Airway epithelial cell (primary cell): ENCODE data around the gene TRPM4. TPM values are rescaled to one million over a fixed set of nuclear protein-coding genes. Genes with fewer than 3 reads are reported as not detected.

Experiments
- total RNA-seq: library from RNA; depleted of rRNA; stranded (reverse); fragments of >200 nt; gene quantifications from 2 replicates; pipeline ENCODE4 v1.2.3, GENCODE V29; 2015

The TRPM4 gene
- 19.6 and 20.2 TPM in 2 replicates for total RNA-seq

GRCh38 chr19:49157445-49158224, at the start of gene TRPM4:
Gene TRPM4 (plus strand): TSS chr19:49157792. CDS start chr19:49157867, 75 bp downstream.

GRCh38 chr19:49113762-49114629, 43.6 kb upstream of the TRPM4 start, which contains the start of gene LIN7B:
Gene LIN7B (plus strand): TSS chr19:49114370. CDS start chr19:49114405, 35 bp downstream.

GRCh38 chr19:49118565-49119410, 38.8 kb upstream of the TRPM4 start, which contains the start of gene C19orf73:
Gene C19orf73 (minus strand): TSS chr19:49119143. CDS start chr19:49119022, 121 bp downstream.

GRCh38 chr19:49119411-49120324, 37.9 kb upstream of the TRPM4 start, which contains the start of gene PPFIA3:
Gene PPFIA3 (plus strand): TSS chr19:49119544. CDS start chr19:49127874, 8,330 bp downstream.

GRCh38 chr19:49155005-49155819, 2.4 kb upstream of the TRPM4 start, which contains the start of gene HRC:
Gene HRC (minus strand): TSS chr19:49155396. CDS start chr19:49155237, 159 bp downstream.

Other genes with a start within 250 kb of the TRPM4 start
- gene DHDH, start 224.1 kb upstream of the TRPM4 start, total RNA-seq = 0.33 and 1.1 TPM in 2 replicates
- 74.6 and 94.5 TPM in 2 replicates for gene BAX, start 202.9 kb upstream of the TRPM4 start, total RNA-seq
- gene FTL, start 192.5 kb upstream of the TRPM4 start, total RNA-seq = 788 and 1,050 TPM in 2 replicates
- 63.5 and 69.1 TPM in 2 replicates for gene GYS1, start 164.5 kb upstream of the TRPM4 start, total RNA-seq
- gene RUVBL2, start 163.9 kb upstream of the TRPM4 start, total RNA-seq = 300 and 321 TPM in 2 replicates
- gene LHB, start 140.7 kb upstream of the TRPM4 start, total RNA-seq = not detected in 2 replicates
- gene CGB3, start 133.5 kb upstream of the TRPM4 start, total RNA-seq = not detected in 2 replicates
- gene CGB2, start 125.9 kb upstream of the TRPM4 start, total RNA-seq = 0.49 and 1.3 TPM in 2 replicates
- 2.4 TPM in 1 of 2 replicates, not detected in the other for gene CGB1, start 120.9 kb upstream of the TRPM4 start, total RNA-seq
- not detected in 2 replicates for gene CGB5, start 113.9 kb upstream of the TRPM4 start, total RNA-seq
- gene CGB8, start 108.7 kb upstream of the TRPM4 start, total RNA-seq = 0.37 TPM in 1 of 2 replicates, not detected in the other
- 0.23 and 2.3 TPM in 2 replicates for gene CGB7, start 100.0 kb upstream of the TRPM4 start, total RNA-seq
- gene NTF4, start 93.0 kb upstream of the TRPM4 start, total RNA-seq = 5.6 and 6.5 TPM in 2 replicates
- gene KCNA7, start 85.1 kb upstream of the TRPM4 start, total RNA-seq = not detected in 2 replicates
- 208 and 217 TPM in 2 replicates for gene SNRNP70, start 72.3 kb upstream of the TRPM4 start, total RNA-seq
- 10.3 and 10.5 TPM in 2 replicates for gene LIN7B, start 43.4 kb upstream of the TRPM4 start, total RNA-seq
- gene C19orf73, start 38.6 kb upstream of the TRPM4 start, total RNA-seq = 4.0 and 11.2 TPM in 2 replicates
- gene PPFIA3, start 38.2 kb upstream of the TRPM4 start, total RNA-seq = 9.9 and 12.8 TPM in 2 replicates
- not detected in 2 replicates for gene HRC, start 2.4 kb upstream of the TRPM4 start, total RNA-seq
- not detected in 2 replicates for gene SLC6A16, start 167.4 kb downstream of the TRPM4 start, total RNA-seq
- not detected in 2 replicates for gene CD37, start 177.6 kb downstream of the TRPM4 start, total RNA-seq
- gene TEAD2, start 204.6 kb downstream of the TRPM4 start, total RNA-seq = 29.8 and 32.4 TPM in 2 replicates
- gene DKKL1, start 206.1 kb downstream of the TRPM4 start, total RNA-seq = 0.14 TPM in 1 of 2 replicates, not detected in the other
- gene KASH5, start 230.5 kb downstream of the TRPM4 start, total RNA-seq = not detected in 2 replicates